HepG2 (cell line): ENCODE results near the gene TMEM217.

ENCODE experiments used
- TP53 ChIP-seq: sonication (generic); formaldehyde crosslinking; conservative IDR thresholded peaks from 2 replicates; pipeline ENCODE4 v1.4.0; 2020; ENCODE audit warnings: missing genetic modification reagents
- TF ChIP-seq, protein P1 (sequence below): sonication (generic); formaldehyde crosslinking; IDR thresholded peaks from 2 replicates; pipeline ENCODE4 v1.5.0; 2020; ENCODE audit warnings: mild to moderate bottlenecking, missing genetic modification reagents, moderate library complexity

DNA sequence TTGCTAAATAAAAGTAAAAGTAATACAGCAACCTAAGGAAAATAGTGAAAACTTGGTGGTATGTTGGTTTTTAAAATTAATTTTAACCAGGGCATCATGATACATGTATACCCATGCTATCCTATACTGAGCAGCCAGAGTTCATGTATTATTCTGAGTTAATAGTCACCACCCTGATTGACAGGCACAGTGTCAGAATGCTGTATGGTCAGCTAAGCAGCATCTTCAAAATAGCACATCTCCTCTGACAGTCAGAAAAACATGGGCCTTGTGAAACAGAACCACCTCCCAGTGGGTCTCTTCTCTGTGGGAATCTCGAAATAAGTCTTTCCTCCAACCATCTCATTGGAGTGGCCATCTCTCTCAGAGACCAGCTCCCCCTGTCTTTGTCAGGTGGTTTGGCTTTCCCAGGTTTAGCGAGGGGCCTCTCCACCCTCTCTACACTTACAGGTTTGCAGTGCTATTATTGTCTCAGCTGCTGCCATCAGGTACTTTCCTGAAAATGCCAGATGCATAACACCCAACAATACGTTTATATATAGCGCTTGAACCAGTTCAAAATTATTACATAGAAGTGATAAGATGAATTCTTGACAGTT, 48.8 kb upstream of the TMEM217 start:
- TF ChIP-seq, protein P1, sequence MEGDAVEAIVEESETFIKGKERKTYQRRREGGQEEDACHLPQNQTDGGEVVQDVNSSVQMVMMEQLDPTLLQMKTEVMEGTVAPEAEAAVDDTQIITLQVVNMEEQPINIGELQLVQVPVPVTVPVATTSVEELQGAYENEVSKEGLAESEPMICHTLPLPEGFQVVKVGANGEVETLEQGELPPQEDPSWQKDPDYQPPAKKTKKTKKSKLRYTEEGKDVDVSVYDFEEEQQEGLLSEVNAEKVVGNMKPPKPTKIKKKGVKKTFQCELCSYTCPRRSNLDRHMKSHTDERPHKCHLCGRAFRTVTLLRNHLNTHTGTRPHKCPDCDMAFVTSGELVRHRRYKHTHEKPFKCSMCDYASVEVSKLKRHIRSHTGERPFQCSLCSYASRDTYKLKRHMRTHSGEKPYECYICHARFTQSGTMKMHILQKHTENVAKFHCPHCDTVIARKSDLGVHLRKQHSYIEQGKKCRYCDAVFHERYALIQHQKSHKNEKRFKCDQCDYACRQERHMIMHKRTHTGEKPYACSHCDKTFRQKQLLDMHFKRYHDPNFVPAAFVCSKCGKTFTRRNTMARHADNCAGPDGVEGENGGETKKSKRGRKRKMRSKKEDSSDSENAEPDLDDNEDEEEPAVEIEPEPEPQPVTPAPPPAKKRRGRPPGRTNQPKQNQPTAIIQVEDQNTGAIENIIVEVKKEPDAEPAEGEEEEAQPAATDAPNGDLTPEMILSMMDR = no peak
- TF ChIP-seq TP53 (CRISPR knock-in tag) = no peak
